Activated naive CD8-positive, alpha-beta T cell treated with anti-CD3 and anti-CD28 coated beads, Interleukin-2, amount 10 ng/mL, durations not matched to agents 7 days and 5 days (primary cell): ENCODE measurements around the gene SEPTIN2. TPM values are rescaled to one million over a fixed set of nuclear protein-coding genes. Genes with fewer than 3 reads are reported as not detected.
"Not testable (repeated sequence)": the region's sequence is repeated elsewhere in the genome, so short reads cannot be mapped to it uniquely, and the experiment has no call there.

Source experiments
- ATAC-seq: fragments of 150-1000 bp; cut with Tn5 transposase; one replicate; pipeline ENCODE4 v1.10.0; 2021; ENCODE audit warnings: low read depth, moderate library complexity
- POLR2A ChIA-PET: fragments of 350-600 bp; sonication (Branson Sonifier 250); formaldehyde crosslinking; loops from one replicate; lab custom pipeline; 2021; ENCODE audit warnings: antibody characterized with exemption; lab: Charles Lee
- DNase-seq: peaks from one replicate; pipeline ENCODE4 v3.0.0; 2021
- H3K27ac Mint-ChIP-seq: one replicate; pipeline ENCODE4 v1.8.0; 2022; ENCODE audit warnings: mild to moderate bottlenecking, mixed read lengths
- H3K27me3 Mint-ChIP-seq: one replicate; pipeline ENCODE4 v1.8.0; 2022; ENCODE audit warnings: mild to moderate bottlenecking, moderate library complexity, mixed read lengths
- H3K36me3 Mint-ChIP-seq: one replicate; pipeline ENCODE4 v1.8.0; 2021; ENCODE audit warnings: mild to moderate bottlenecking, mixed read lengths
- H3K4me1 Mint-ChIP-seq: one replicate; pipeline ENCODE4 v1.8.0; 2021; ENCODE audit warnings: mixed read lengths
- H3K4me3 Mint-ChIP-seq: one replicate; pipeline ENCODE4 v1.8.0; 2022; ENCODE audit warnings: mild to moderate bottlenecking, moderate library complexity, mixed read lengths
- H3K9me3 Mint-ChIP-seq: one replicate; pipeline ENCODE4 v1.8.0; 2021; ENCODE audit warnings: mixed read lengths
- total RNA-seq, 2 experiments: library from RNA; stranded (reverse); gene quantifications; one replicate each; pipeline ENCODE4 v1.2.3, GENCODE V29; 2021

The SEPTIN2 gene
- total RNA-seq, 2 experiments from 2014 or later: 259 to 275 TPM

- POLR2A ChIA-PET: no interaction called here
- no peak overlapping the region for H3K27ac Mint-ChIP-seq
- ATAC-seq (no peak), DNase-seq (no peak)
- H3K4me1 Mint-ChIP-seq: peaks cover 2% of the 10 kb centered on the region
- H3K4me3 Mint-ChIP-seq: no peak overlapping the region
- H3K27me3 Mint-ChIP-seq: no peaks in the 10 kb centered on the region
- peaks cover 8% of the 10 kb centered on the region for H3K36me3 Mint-ChIP-seq
- no peaks in the 10 kb centered on the region for H3K9me3 Mint-ChIP-seq
Observed at GRCh38 chr2:241373446-241373845, 57.7 kb downstream of the SEPTIN2 start.

GRCh38 chr2:241373906-241374305 is 58.2 kb downstream of the SEPTIN2 start:
- ATAC-seq, H3K27me3 Mint-ChIP-seq, DNase-seq, H3K4me3 Mint-ChIP-seq, H3K36me3 Mint-ChIP-seq, H3K27ac Mint-ChIP-seq, H3K9me3 Mint-ChIP-seq, POLR2A ChIA-PET, H3K4me1 Mint-ChIP-seq: not testable (repeated sequence)

- Mint-ChIP-seq H3K9me3 (no peaks in the 10 kb centered on the region), H3K27ac (no peak overlapping the region), H3K36me3 (peaks cover 8% of the 10 kb centered on the region), H3K4me3 (no peak overlapping the region), H3K4me1 (peaks cover 2% of the 10 kb centered on the region), H3K27me3 (no peaks in the 10 kb centered on the region)
- no peak for DNase-seq
- POLR2A ChIA-PET: no interaction called here
- no peak for ATAC-seq
Observed at GRCh38 chr2:241375300-241375699, 59.6 kb downstream of the SEPTIN2 start.

GRCh38 chr2:241376808-241377207 is 61.1 kb downstream of the SEPTIN2 start:
- DNase-seq (no peak), ATAC-seq (no peak)
- peaks cover 8% of the 10 kb centered on the region for H3K36me3 Mint-ChIP-seq
- no peaks in the 10 kb centered on the region for H3K27me3 Mint-ChIP-seq
- peaks cover 2% of the 10 kb centered on the region for H3K4me1 Mint-ChIP-seq
- POLR2A ChIA-PET: no interaction called here
- no peak overlapping the region for H3K4me3 Mint-ChIP-seq
- no peaks in the 10 kb centered on the region for H3K9me3 Mint-ChIP-seq
- H3K27ac Mint-ChIP-seq: no peak overlapping the region

GRCh38 chr2:241378816-241379215 is 63.1 kb downstream of the SEPTIN2 start:
- POLR2A ChIA-PET: no interaction called here
- Mint-ChIP-seq H3K27ac (no peak overlapping the region), H3K27me3 (no peaks in the 10 kb centered on the region), H3K9me3 (no peaks in the 10 kb centered on the region), H3K36me3 (peaks cover 10% of the 10 kb centered on the region), H3K4me1 (peaks cover 6% of the 10 kb centered on the region), H3K4me3 (no peak overlapping the region)
- DNase-seq (no peak), ATAC-seq (no peak)

GRCh38 chr2:241379481-241380480 is 64.1 kb downstream of the SEPTIN2 start:
- Mint-ChIP-seq H3K36me3 (peaks cover 6% of the 10 kb centered on the region), H3K4me3 (no peak overlapping the region), H3K4me1 (peaks cover 4% of the 10 kb centered on the region), H3K27me3 (no peaks in the 10 kb centered on the region), H3K27ac (no peak overlapping the region), H3K9me3 (no peaks in the 10 kb centered on the region)
- DNase-seq: no peak
- ATAC-seq: no peak
- POLR2A ChIA-PET: no interaction called here

- POLR2A ChIA-PET: no interaction called here
- Mint-ChIP-seq H3K27ac (no peak overlapping the region), H3K27me3 (no peaks in the 10 kb centered on the region), H3K36me3 (peaks cover 6% of the 10 kb centered on the region), H3K4me1 (peaks cover 4% of the 10 kb centered on the region), H3K9me3 (no peaks in the 10 kb centered on the region), H3K4me3 (no peak overlapping the region)
- ATAC-seq: no peak
- no peak for DNase-seq
Observed at GRCh38 chr2:241381872-241382271, 66.1 kb downstream of the SEPTIN2 start.

GRCh38 chr2:241385450-241385849 is 69.7 kb downstream of the SEPTIN2 start:
- ATAC-seq, DNase-seq, H3K4me3 Mint-ChIP-seq, H3K9me3 Mint-ChIP-seq, H3K27ac Mint-ChIP-seq, POLR2A ChIA-PET, H3K27me3 Mint-ChIP-seq, H3K4me1 Mint-ChIP-seq: not testable (repeated sequence)
- peaks cover 16% of the 10 kb centered on the region for H3K36me3 Mint-ChIP-seq

- no peak for ATAC-seq
- POLR2A ChIA-PET: no interaction called here
- no peak overlapping the region for H3K4me3 Mint-ChIP-seq
- H3K9me3 Mint-ChIP-seq: no peaks in the 10 kb centered on the region
- no peak for DNase-seq
- peaks cover 16% of the 10 kb centered on the region for H3K36me3 Mint-ChIP-seq
- H3K4me1 Mint-ChIP-seq: peaks cover 4% of the 10 kb centered on the region
- no peaks in the 10 kb centered on the region for H3K27me3 Mint-ChIP-seq
- no peak overlapping the region for H3K27ac Mint-ChIP-seq
Observed at GRCh38 chr2:241386519-241386918, 70.8 kb downstream of the SEPTIN2 start.

GRCh38 chr2:241389697-241390096 is 74.0 kb downstream of the SEPTIN2 start:
- Mint-ChIP-seq H3K36me3 (peaks cover 14% of the 10 kb centered on the region), H3K27ac (no peak overlapping the region), H3K4me3 (no peak overlapping the region), H3K27me3 (no peaks in the 10 kb centered on the region), H3K4me1 (peaks cover 3% of the 10 kb centered on the region), H3K9me3 (no peaks in the 10 kb centered on the region)
- no peak for DNase-seq
- POLR2A ChIA-PET: no interaction called here
- ATAC-seq: no peak

- Mint-ChIP-seq H3K4me3 (no peak overlapping the region), H3K27me3 (no peaks in the 10 kb centered on the region), H3K4me1 (peaks cover 3% of the 10 kb centered on the region), H3K36me3 (peaks cover 17% of the 10 kb centered on the region), H3K27ac (no peak overlapping the region), H3K9me3 (no peaks in the 10 kb centered on the region)
- DNase-seq (no peak), ATAC-seq (no peak)
- POLR2A ChIA-PET: no interaction called here
Observed at GRCh38 chr2:241390301-241391206, 74.8 kb downstream of the SEPTIN2 start.

GRCh38 chr2:241391892-241392665 is 76.4 kb downstream of the SEPTIN2 start:
- Mint-ChIP-seq H3K4me3 (no peak overlapping the region), H3K36me3 (peaks cover 14% of the 10 kb centered on the region), H3K4me1 (peaks cover 3% of the 10 kb centered on the region), H3K27me3 (no peaks in the 10 kb centered on the region), H3K27ac (no peak overlapping the region), H3K9me3 (no peaks in the 10 kb centered on the region)
- ATAC-seq: peak; percentile 56
- no peak for DNase-seq
- POLR2A ChIA-PET: no interaction called here

- H3K36me3 Mint-ChIP-seq: peaks cover 14% of the 10 kb centered on the region
- H3K27ac Mint-ChIP-seq, H3K9me3 Mint-ChIP-seq, H3K4me3 Mint-ChIP-seq, DNase-seq, H3K4me1 Mint-ChIP-seq, H3K27me3 Mint-ChIP-seq, ATAC-seq, POLR2A ChIA-PET: not testable (repeated sequence)
Observed at GRCh38 chr2:241392753-241393152, 77.0 kb downstream of the SEPTIN2 start.
